Measurements from ENCODE around the gene TMBIM4.

GRCh38 chr12:66117242-66117641 is 52.6 kb downstream of the TMBIM4 start:
- TF ChIP-seq EGR1 (IDR thresholded peaks at IDR 0.05; ENCODE audit: borderline replicate concordance in 1 of 2, low read depth in 2 of 2, low read length in 2 of 2) (no peak), ATF2 (IDR thresholded peaks at IDR 0.05; ENCODE audit: low read length) (no peak), SMC3 (IDR thresholded peaks at IDR 0.05; ENCODE audit: borderline replicate concordance, low read length) (no peak), MXI1 (IDR thresholded peaks at IDR 0.05; ENCODE audit: low read depth, low read length) (no peak), CTCF (IDR thresholded peaks at IDR 0.05 in 2 of 3, conservative IDR thresholded peaks at IDR 0.05 in 1 of 3; ENCODE audit: control insufficient read depth in 2 of 3, extremely low read depth in 1 of 3, insufficient read depth in 1 of 3, low read depth in 3 of 3, low read length in 3 of 3) (no peak), POLR2A (IDR thresholded peaks at IDR 0.05; ENCODE audit: low read depth, low read length) (no peak), ESRRA (IDR thresholded peaks at IDR 0.05; ENCODE audit: low read length) (no peak), ZNF207 (IDR thresholded peaks at IDR 0.05; ENCODE audit: borderline replicate concordance) (no peak), NR2C1 (IDR thresholded peaks at IDR 0.05) (no peak), PKNOX1 (IDR thresholded peaks at IDR 0.05) (no peak), SIN3A (IDR thresholded peaks at IDR 0.05; ENCODE audit: low read depth, low read length) (no peak), NR2C2 (IDR thresholded peaks at IDR 0.05; ENCODE audit: borderline replicate concordance, control insufficient read depth, insufficient read length, low read depth) (no peak)

Measured in GM12878 (cell line).